Heart left ventricle (tissue), 16 donors: Measurements from ENCODE around the gene KLHL29. TPM values are rescaled to one million over a fixed set of nuclear protein-coding genes. Genes with fewer than 3 reads are reported as not detected.

Experiments
- ATAC-seq, 4 donors: fragments of 200-7000 bp; cut with Tn5 transposase; one replicate each; pipeline ENCODE4 v1.9.1; 2020 to 2022; ENCODE audit warnings: moderate library complexity in 4 of 4, mild to moderate bottlenecking in 3 of 4, moderate number of reproducible peaks in 1 of 4
- DNase-seq, 5 donors: peaks; one replicate each; pipeline ENCODE4 v3.0.0-alpha.2; 2020
- H3K27ac ChIP-seq, 12 donors: fragments of 200-600 bp; sonication (generic) in 4 of 12; one replicate each; pipeline versions ENCODE4 v1.5.0 to v1.8.0; 2016 to 2022; ENCODE audit warnings: mild to moderate bottlenecking in 2 of 12
- H3K27me3 ChIP-seq, 9 donors: fragments of 200-600 bp; sonication (generic) in 2 of 9; one replicate each; pipeline versions ENCODE4 v1.5.1 to v1.8.0; 2016 to 2022; ENCODE audit warnings: mild to moderate bottlenecking in 3 of 9
- H3K36me3 ChIP-seq, 9 donors: fragments of 200-600 bp; sonication (generic) in 2 of 9; one replicate each; pipeline versions ENCODE4 v1.5.0 to v1.8.0; 2018 to 2022; ENCODE audit warnings: mild to moderate bottlenecking in 2 of 9
- H3K4me1 ChIP-seq, 12 donors: fragments of 200-600 bp; sonication (generic) in 4 of 12; one replicate each; pipeline versions ENCODE4 v1.5.0 to v1.8.0; 2016 to 2022; ENCODE audit warnings: mild to moderate bottlenecking in 3 of 12
- H3K4me3 ChIP-seq, 12 donors: fragments of 200-600 bp; sonication (generic) in 4 of 12; one replicate each; pipeline versions ENCODE4 v1.5.0 to v1.8.0; 2017 to 2022; ENCODE audit warnings: mild to moderate bottlenecking in 9 of 12, moderate library complexity in 4 of 12
- H3K9me3 ChIP-seq, 12 donors: fragments of 200-600 bp; sonication (generic) in 4 of 12; one replicate each; pipeline versions ENCODE4 v1.5.0 to v1.8.0; 2016 to 2022; ENCODE audit warnings: mild to moderate bottlenecking in 1 of 12
- CTCF ChIP-seq, 12 donors: fragments of 200-600 bp; sonication (generic) in 4 of 12; IDR thresholded peaks; one replicate each; pipeline versions ENCODE4 v1.5.0 to v1.8.0; 2018 to 2022; ENCODE audit warnings: antibody characterized with exemption in 12 of 12, mild to moderate bottlenecking in 5 of 12
- POLR2A ChIP-seq, 2 donors: fragments of 450-650 bp; IDR thresholded peaks; one replicate each; pipeline ENCODE4 v1.6.1; 2017; ENCODE audit warnings: antibody characterized with exemption in 2 of 2, mild to moderate bottlenecking in 2 of 2, moderate library complexity in 2 of 2
- WGBS, 4 donors: extraction: QIAGEN DNeasy Blood & Tissue Kit in 2 of 4; methylation state at CpG; one replicate each; pipeline versions ENCODE4 v1.1.5 to v1.1.7; 2013 to 2018; 5-methylcytosine and 5-hydroxymethylcytosine counted together
- intact Hi-C, 10 donors: fragments of 100-400 bp; cut with DNase I; formaldehyde crosslinking; loops; one replicate each; pipeline versions ENCODE4 v1.11.1 to v1.14.2; 2022
- polyA plus RNA-seq, 2 donors: library from polyadenylated mRNA; stranded (reverse); fragments of 200-250 nt; gene quantifications; one replicate each; pipeline ENCODE4 v1.2.3, GENCODE V29; 2013
- total RNA-seq, 9 donors: library from RNA; depleted of rRNA in 2 of 9; stranded (reverse); fragments of >200 nt in 2 of 9; fragmentation: NEBNext Ultra II Directional in 3 of 9; extraction: Animal tissue kit (Norgen Biotek cat#: 25700) in 3 of 9; gene quantifications; one replicate each; pipeline versions ENCODE4 v1.1.0 to v1.2.4, GENCODE V29; 2016 to 2023
- donor health status: ischemic (EF 13 %, LVEDD 7.1; RV severe dilation, severe dysfunction).
- donor health status: healthy with polysubstance abuse.
- donor health status: DM: no; HTN: yes; CAD: no.
- donor health status: DM: no; HTN: no; CAD: no.
- donor health status: ischemic (EF 25% LVEDD 6.9; RV normal size, moderate dysfunction).
- donor health status: ischemic (EF 25% LVEDD 5.7; RV mildly dilated, moderate dysfunction).
- donor health status: healthy.
- donor health status: DM: yes; HTN: yes; CAD: no.
- donor health status: ischemic (EF 35%, LVEDD 5.7; RV mildly dilated, moderate dysfunction).
- donor health status: nonischemic (EF 11% LVEDD 7.7; RV severe dilation, severe dysfunction).
- donor health status: DM: yes; HTN: yes; CAD: no.
- donor health status: PGD.
- donor health status: ischemic (EF 29% LVEDD 5.4; RV normal size, mild dysfunction).
- donor health status: nonischemic (EF 23%, LVEDD 6.1; RV moderate dilation, normal function).

Gene KLHL29
- total and polyA plus RNA-seq, 11 donors, result 0.74 to 2.7 (median 1.1) TPM

DNA sequence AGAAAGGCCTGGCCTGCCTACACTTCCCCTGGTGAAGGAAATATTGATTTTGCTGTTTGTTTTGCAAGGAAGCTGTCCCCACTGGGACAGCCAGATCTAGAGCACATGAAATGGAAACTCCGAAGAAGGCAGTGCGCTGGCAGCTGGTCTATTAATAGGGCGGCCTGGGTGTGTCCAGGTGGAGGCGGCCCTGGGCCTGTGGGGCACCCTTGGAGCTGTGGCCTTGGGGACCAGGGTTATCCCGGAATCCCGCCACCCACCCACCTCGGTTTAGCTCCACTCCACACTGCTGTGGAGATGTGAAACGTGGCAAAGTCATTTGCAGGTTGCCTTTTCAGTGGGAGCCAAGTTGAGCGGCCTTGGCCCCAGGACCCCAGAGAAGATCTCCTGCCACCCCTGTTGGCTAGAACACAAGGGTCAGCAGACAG is 204.3 kb downstream of the KLHL29 start:
- 70 to 80% (median 78%) methylated on average over 3 to 9 of the region's 9 CpGs for WGBS, 4 donors
- Histone ChIP-seq H3K4me1 (peaks cover 4 to 45% (median 20%) of the 10 kb centered on the region in 12 donors), H3K36me3 (no peaks in the 10 kb centered on the region), H3K27me3 (no peaks in the 10 kb centered on the region), H3K4me3 (no peak overlapping the region), H3K27ac (peak overlapping the region in 10 of 12 donors; percentile 5 to 83 (median 48)), H3K9me3 (no peaks in the 10 kb centered on the region)
- intact Hi-C loops, result no loop called here
- DNase-seq (no peak), ATAC-seq (peak; percentile 43 to 61 (median 54))
- TF ChIP-seq CTCF (IDR thresholded peaks at IDR 0.05), result no peak
- no peak for TF ChIP-seq POLR2A (IDR thresholded peaks at IDR 0.05)

GRCh38 chr2:23589739-23590138 is 204.8 kb downstream of the KLHL29 start:
- no peaks in the 10 kb centered on the region for H3K27me3 ChIP-seq
- WGBS, 4 donors, result 28 to 66% (median 50%) methylated on average over 1 to 2 of the region's 2 CpGs
- no peaks in the 10 kb centered on the region for H3K9me3 ChIP-seq
- no peaks in the 10 kb centered on the region for H3K36me3 ChIP-seq
- peak in 1 of 5 donors; percentile 56 for DNase-seq
- H3K4me1 ChIP-seq, result peaks cover 4 to 50% (median 20%) of the 10 kb centered on the region in 12 donors
- intact Hi-C loops, result no loop called here
- H3K4me3 ChIP-seq, result no peak overlapping the region
- ATAC-seq, result peak; percentile 34 to 82 (median 72)
- TF ChIP-seq POLR2A (IDR thresholded peaks at IDR 0.05) (no peak), CTCF (IDR thresholded peaks at IDR 0.05) (no peak)
- peak overlapping the region in 9 of 12 donors; percentile 3 to 83 (median 54) for H3K27ac ChIP-seq

DNA sequence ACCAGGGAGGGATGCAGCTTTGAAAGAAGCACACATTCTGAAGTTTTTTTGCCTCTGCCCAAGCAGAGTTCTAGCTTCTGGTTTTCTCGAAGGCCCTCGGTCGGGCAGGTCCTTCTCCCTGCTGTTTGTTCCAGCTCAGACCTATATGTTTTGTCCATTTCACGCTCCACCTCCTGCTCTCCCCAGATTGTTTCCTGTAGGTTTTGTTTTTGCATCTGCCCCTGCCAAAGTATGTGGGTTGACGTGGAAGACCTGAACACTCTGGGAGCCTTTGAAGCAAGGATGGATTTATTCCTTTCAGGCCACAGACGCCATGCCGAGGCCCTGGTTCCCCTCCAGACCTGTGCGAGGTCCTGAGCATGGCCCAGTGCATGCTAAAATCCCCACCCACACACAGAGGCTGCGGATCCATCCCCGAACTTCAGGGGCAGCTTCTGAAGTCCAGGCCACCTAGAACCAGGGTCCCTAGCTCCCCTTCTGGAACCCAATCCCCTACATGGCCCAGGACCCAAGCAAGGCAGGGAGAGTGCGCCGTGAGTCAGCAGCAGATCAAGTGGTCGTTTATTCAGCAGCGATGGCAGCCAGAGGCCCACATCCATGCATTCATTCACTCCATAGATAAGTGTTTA is 205.4 kb downstream of the KLHL29 start:
- Histone ChIP-seq H3K27me3 (no peaks in the 10 kb centered on the region), H3K36me3 (no peaks in the 10 kb centered on the region), H3K4me3 (no peak overlapping the region), H3K27ac (peak overlapping the region in 9 of 12 donors; percentile 3 to 83 (median 54)), H3K4me1 (peaks cover 4 to 56% (median 22%) of the 10 kb centered on the region in 12 donors), H3K9me3 (no peaks in the 10 kb centered on the region)
- intact Hi-C loops, result no loop called here
- 71 to 76% (median 73%) methylated on average over 14 of the region's 14 CpGs for WGBS, 4 donors
- ATAC-seq, result no peak
- DNase-seq, result no peak
- no peak for TF ChIP-seq POLR2A (IDR thresholded peaks at IDR 0.05)
- TF ChIP-seq CTCF (IDR thresholded peaks at IDR 0.05), result no peak

GRCh38 chr2:23591111-23591510 is 206.1 kb downstream of the KLHL29 start:
- ATAC-seq (peak in 2 of 4 donors; percentile 31 to 78), DNase-seq (peak in 3 of 5 donors; percentile 37 to 43 (median 42))
- Histone ChIP-seq H3K4me1 (peaks cover 4 to 64% (median 26%) of the 10 kb centered on the region in 12 donors), H3K9me3 (no peaks in the 10 kb centered on the region), H3K36me3 (no peaks in the 10 kb centered on the region), H3K27me3 (no peaks in the 10 kb centered on the region), H3K27ac (peak overlapping the region in 6 of 12 donors; percentile 37 to 83 (median 56)), H3K4me3 (no peak overlapping the region)
- intact Hi-C loops, result no loop called here
- no peak for TF ChIP-seq POLR2A (IDR thresholded peaks at IDR 0.05)
- no peak for TF ChIP-seq CTCF (IDR thresholded peaks at IDR 0.05)
- WGBS, 4 donors, result 56 to 66% (median 60%) methylated on average over 7 of the region's 7 CpGs
